ENCODE results near the gene BRSK2.

The BRSK2 gene

GRCh38 chr11:1450949-1451710 lies 61.4 kb downstream of the BRSK2 start:
- DNase-seq (ENCODE audit: low spot score in 2 of 2): peak in 1 of 2 experiments; percentile 26
- H3K27me3 ChIP-seq (ENCODE audit: low read depth): no peaks in the 10 kb centered on the region
- H3K4me1 ChIP-seq: no peaks in the 10 kb centered on the region
- peaks cover 12% of the 10 kb centered on the region; the same call in 1 of the 2 replicates for H3K36me3 ChIP-seq (replicated peaks)
- no peaks in the 10 kb centered on the region for H3K9me3 ChIP-seq
- in situ Hi-C loops (cut with MboI; ENCODE audit: low sequenced_read_pairs): no loop called here
- H3K4me3 ChIP-seq: no peak overlapping the region

GRCh38 chr11:1451781-1452470 lies 62.2 kb downstream of the BRSK2 start:
- in situ Hi-C loops (cut with MboI; ENCODE audit: low sequenced_read_pairs): no loop called here
- Histone ChIP-seq H3K27me3 (ENCODE audit: low read depth) (no peaks in the 10 kb centered on the region), H3K4me3 (no peak overlapping the region), H3K4me1 (no peaks in the 10 kb centered on the region), H3K36me3 (replicated peaks) (peaks cover 16% of the 10 kb centered on the region; the same call in 1 of the 2 replicates), H3K9me3 (no peaks in the 10 kb centered on the region)
- DNase-seq (ENCODE audit: low spot score in 2 of 2): no peak

- H3K36me3 ChIP-seq (replicated peaks): peaks cover 16% of the 10 kb centered on the region; the same call in 1 of the 2 replicates
- no peak for DNase-seq (ENCODE audit: low spot score in 2 of 2)
- H3K9me3 ChIP-seq: no peaks in the 10 kb centered on the region
- in situ Hi-C loops (cut with MboI; ENCODE audit: low sequenced_read_pairs): no loop called here
- no peaks in the 10 kb centered on the region for H3K4me1 ChIP-seq
- no peak overlapping the region for H3K4me3 ChIP-seq
- H3K27me3 ChIP-seq (ENCODE audit: low read depth): no peaks in the 10 kb centered on the region
Measured at GRCh38 chr11:1452744-1453143, 63.0 kb downstream of the BRSK2 start.

- Histone ChIP-seq H3K9me3 (no peaks in the 10 kb centered on the region), H3K4me3 (no peak overlapping the region), H3K36me3 (replicated peaks) (peaks cover 16% of the 10 kb centered on the region; the same call in 1 of the 2 replicates), H3K4me1 (no peaks in the 10 kb centered on the region), H3K27me3 (ENCODE audit: low read depth) (no peaks in the 10 kb centered on the region)
- in situ Hi-C loops (cut with MboI; ENCODE audit: low sequenced_read_pairs): no loop called here
- DNase-seq (ENCODE audit: low spot score in 2 of 2): no peak
Measured at GRCh38 chr11:1453611-1454034, 63.9 kb downstream of the BRSK2 start.

- no peak overlapping the region for H3K4me3 ChIP-seq
- no peaks in the 10 kb centered on the region for H3K27me3 ChIP-seq (ENCODE audit: low read depth)
- H3K4me1 ChIP-seq: no peaks in the 10 kb centered on the region
- DNase-seq (ENCODE audit: low spot score in 2 of 2): no peak
- H3K9me3 ChIP-seq: no peaks in the 10 kb centered on the region
- in situ Hi-C loops (cut with MboI; ENCODE audit: low sequenced_read_pairs): no loop called here
- H3K36me3 ChIP-seq (replicated peaks): peaks cover 16% of the 10 kb centered on the region; the same call in 1 of the 2 replicates
Measured at GRCh38 chr11:1454576-1454975, 64.8 kb downstream of the BRSK2 start.

- Histone ChIP-seq H3K9me3 (no peaks in the 10 kb centered on the region), H3K36me3 (replicated peaks) (peaks cover 16% of the 10 kb centered on the region; the same call in 1 of the 2 replicates), H3K4me1 (no peaks in the 10 kb centered on the region), H3K27me3 (ENCODE audit: low read depth) (no peaks in the 10 kb centered on the region), H3K4me3 (no peak overlapping the region)
- no peak for DNase-seq (ENCODE audit: low spot score in 2 of 2)
- in situ Hi-C loops (cut with MboI; ENCODE audit: low sequenced_read_pairs): no loop called here
Measured at GRCh38 chr11:1455032-1455762, 65.5 kb downstream of the BRSK2 start.

GRCh38 chr11:1455763-1456060 lies 66.0 kb downstream of the BRSK2 start:
- Histone ChIP-seq H3K27me3 (ENCODE audit: low read depth) (no peaks in the 10 kb centered on the region), H3K9me3 (no peaks in the 10 kb centered on the region), H3K4me3 (no peak overlapping the region), H3K4me1 (no peaks in the 10 kb centered on the region), H3K36me3 (replicated peaks) (peaks cover 16% of the 10 kb centered on the region; the same call in 1 of the 2 replicates)
- in situ Hi-C loops (cut with MboI; ENCODE audit: low sequenced_read_pairs): no loop called here
- no peak for DNase-seq (ENCODE audit: low spot score in 2 of 2)

GRCh38 chr11:1456176-1456575 lies 66.4 kb downstream of the BRSK2 start:
- DNase-seq (ENCODE audit: low spot score in 2 of 2): no peak
- Histone ChIP-seq H3K27me3 (ENCODE audit: low read depth) (no peaks in the 10 kb centered on the region), H3K9me3 (no peaks in the 10 kb centered on the region), H3K36me3 (replicated peaks) (peaks cover 14% of the 10 kb centered on the region; the same call in 1 of the 2 replicates), H3K4me3 (no peak overlapping the region), H3K4me1 (no peaks in the 10 kb centered on the region)
- in situ Hi-C loops (cut with MboI; ENCODE audit: low sequenced_read_pairs): no loop called here

GRCh38 chr11:1456596-1457325 lies 67.0 kb downstream of the BRSK2 start:
- Histone ChIP-seq H3K9me3 (no peaks in the 10 kb centered on the region), H3K27me3 (ENCODE audit: low read depth) (no peaks in the 10 kb centered on the region), H3K36me3 (replicated peaks) (peaks cover 10% of the 10 kb centered on the region; the same call in 1 of the 2 replicates), H3K4me3 (no peak overlapping the region), H3K4me1 (no peaks in the 10 kb centered on the region)
- in situ Hi-C loops (cut with MboI; ENCODE audit: low sequenced_read_pairs): no loop called here
- no peak for DNase-seq (ENCODE audit: low spot score in 2 of 2)

- H3K4me3 ChIP-seq: no peak overlapping the region
- DNase-seq (ENCODE audit: low spot score in 2 of 2): no peak
- no peaks in the 10 kb centered on the region for H3K27me3 ChIP-seq (ENCODE audit: low read depth)
- H3K4me1 ChIP-seq: no peaks in the 10 kb centered on the region
- in situ Hi-C loops (cut with MboI; ENCODE audit: low sequenced_read_pairs): no loop called here
- peaks cover 5% of the 10 kb centered on the region; the same call in 1 of the 2 replicates for H3K36me3 ChIP-seq (replicated peaks)
- no peaks in the 10 kb centered on the region for H3K9me3 ChIP-seq
Measured at GRCh38 chr11:1457326-1457680, 67.6 kb downstream of the BRSK2 start.

- no peak for DNase-seq (ENCODE audit: low spot score in 2 of 2)
- in situ Hi-C loops (cut with MboI; ENCODE audit: low sequenced_read_pairs): no loop called here
- H3K4me1 ChIP-seq: no peaks in the 10 kb centered on the region
- 0 out of 2 replicates have a peak, but pooled peaks cover 7% of the 10 kb centered on the region for H3K36me3 ChIP-seq (replicated peaks)
- H3K27me3 ChIP-seq (ENCODE audit: low read depth): no peaks in the 10 kb centered on the region
- H3K9me3 ChIP-seq: no peaks in the 10 kb centered on the region
- no peak overlapping the region for H3K4me3 ChIP-seq
Measured at GRCh38 chr11:1457856-1458255, 68.1 kb downstream of the BRSK2 start.

GRCh38 chr11:1458340-1459218 lies 68.8 kb downstream of the BRSK2 start:
- Histone ChIP-seq H3K36me3 (replicated peaks) (0 out of 2 replicates have a peak, but pooled peaks cover 7% of the 10 kb centered on the region), H3K4me1 (no peaks in the 10 kb centered on the region), H3K4me3 (no peak overlapping the region), H3K9me3 (no peaks in the 10 kb centered on the region), H3K27me3 (ENCODE audit: low read depth) (no peaks in the 10 kb centered on the region)
- in situ Hi-C loops (cut with MboI; ENCODE audit: low sequenced_read_pairs): no loop called here
- peak; percentile 16 to 70 for DNase-seq (ENCODE audit: low spot score in 2 of 2)

GRCh38 chr11:1459219-1459575 lies 69.5 kb downstream of the BRSK2 start:
- no peaks in the 10 kb centered on the region for H3K9me3 ChIP-seq
- H3K27me3 ChIP-seq (ENCODE audit: low read depth): no peaks in the 10 kb centered on the region
- H3K4me1 ChIP-seq: no peaks in the 10 kb centered on the region
- 0 out of 2 replicates have a peak, but pooled peaks cover 7% of the 10 kb centered on the region for H3K36me3 ChIP-seq (replicated peaks)
- H3K4me3 ChIP-seq: no peak overlapping the region
- DNase-seq (ENCODE audit: low spot score in 2 of 2): no peak
- in situ Hi-C loops (cut with MboI; ENCODE audit: low sequenced_read_pairs): no loop called here
